ENCODE results near the gene CDHR3. TPM values are rescaled to one million over a fixed set of nuclear protein-coding genes. Genes with fewer than 3 reads are reported as not detected.

Gene CDHR3
- total and polyA plus RNA-seq, 9 of the 15 experiments (the other 6 are each of a cell fraction or from before 2014, with no cell fraction given) = 0.03 to 0.66 (median 0.24) TPM; not detected in 1

DNA sequence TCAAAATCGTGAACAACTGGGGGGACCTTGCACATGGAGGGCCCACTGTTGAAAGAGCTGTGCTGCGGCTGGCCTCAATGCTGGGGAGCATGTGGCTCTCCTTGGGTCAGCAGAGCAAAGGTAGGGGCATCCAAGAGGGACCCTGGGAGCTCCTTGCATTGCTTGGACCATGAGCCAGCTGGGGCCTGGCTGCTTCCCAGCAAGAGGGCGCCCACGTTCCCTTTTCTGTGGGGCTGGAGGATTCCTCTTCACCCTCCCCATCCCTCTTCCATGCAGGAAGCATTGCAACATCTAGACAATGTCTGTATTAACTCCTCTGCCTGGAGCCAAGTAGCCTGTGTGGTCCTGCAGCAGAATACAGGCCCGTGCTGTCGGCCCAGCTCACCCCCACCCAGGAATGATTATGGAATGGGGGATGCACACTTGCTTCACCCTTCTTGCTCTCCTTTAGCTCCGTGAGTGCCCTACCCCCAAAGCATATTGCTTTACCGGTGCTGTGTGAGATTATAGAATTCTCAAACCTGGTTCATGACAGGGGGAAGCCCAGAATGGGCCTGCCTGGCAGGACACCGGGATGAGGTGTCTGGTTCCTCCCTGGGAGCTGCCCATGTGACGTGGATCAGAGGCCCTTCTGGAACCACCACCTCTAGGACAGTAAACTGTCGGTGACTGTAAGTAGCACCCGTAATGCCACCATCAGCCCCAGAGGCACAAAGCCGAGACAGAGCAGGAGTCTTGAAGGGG is 87.1 kb downstream of the CDHR3 start (continued):
- TF ChIP-seq TSC22D4 (tag; IDR thresholded peaks at IDR 0.05) (no peak), ZNF311 (CRISPR knock-in tag; IDR thresholded peaks at IDR 0.05) (no peak), DNMT1 (IDR thresholded peaks at IDR 0.05) (no peak), C11orf30 (IDR thresholded peaks at IDR 0.05; ENCODE audit: low read depth) (no peak), RFX5 (IDR thresholded peaks at IDR 0.05; ENCODE audit: low read depth, low read length) (no peak), KDM4B (IDR thresholded peaks at IDR 0.05; ENCODE audit: borderline replicate concordance in 2 of 2, low read depth in 1 of 2) (no peak), EP300 (IDR thresholded peaks at IDR 0.05; ENCODE audit: low read length) (no peak)
- TF ChIP-seq, protein P1, sequence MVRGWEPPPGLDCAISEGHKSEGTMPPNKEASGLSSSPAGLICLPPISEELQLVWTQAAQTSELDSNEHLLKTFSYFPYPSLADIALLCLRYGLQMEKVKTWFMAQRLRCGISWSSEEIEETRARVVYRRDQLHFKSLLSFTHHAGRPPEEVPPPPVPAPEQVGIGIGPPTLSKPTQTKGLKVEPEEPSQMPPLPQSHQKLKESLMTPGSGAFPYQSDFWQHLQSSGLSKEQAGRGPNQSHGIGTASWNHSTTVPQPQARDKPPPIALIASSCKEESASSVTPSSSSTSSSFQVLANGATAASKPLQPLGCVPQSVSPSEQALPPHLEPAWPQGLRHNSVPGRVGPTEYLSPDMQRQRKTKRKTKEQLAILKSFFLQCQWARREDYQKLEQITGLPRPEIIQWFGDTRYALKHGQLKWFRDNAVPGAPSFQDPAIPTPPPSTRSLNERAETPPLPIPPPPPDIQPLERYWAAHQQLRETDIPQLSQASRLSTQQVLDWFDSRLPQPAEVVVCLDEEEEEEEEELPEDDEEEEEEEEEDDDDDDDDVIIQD (CRISPR knock-in tag; IDR thresholded peaks at IDR 0.05) = no peak
- TF ChIP-seq, protein P2, sequence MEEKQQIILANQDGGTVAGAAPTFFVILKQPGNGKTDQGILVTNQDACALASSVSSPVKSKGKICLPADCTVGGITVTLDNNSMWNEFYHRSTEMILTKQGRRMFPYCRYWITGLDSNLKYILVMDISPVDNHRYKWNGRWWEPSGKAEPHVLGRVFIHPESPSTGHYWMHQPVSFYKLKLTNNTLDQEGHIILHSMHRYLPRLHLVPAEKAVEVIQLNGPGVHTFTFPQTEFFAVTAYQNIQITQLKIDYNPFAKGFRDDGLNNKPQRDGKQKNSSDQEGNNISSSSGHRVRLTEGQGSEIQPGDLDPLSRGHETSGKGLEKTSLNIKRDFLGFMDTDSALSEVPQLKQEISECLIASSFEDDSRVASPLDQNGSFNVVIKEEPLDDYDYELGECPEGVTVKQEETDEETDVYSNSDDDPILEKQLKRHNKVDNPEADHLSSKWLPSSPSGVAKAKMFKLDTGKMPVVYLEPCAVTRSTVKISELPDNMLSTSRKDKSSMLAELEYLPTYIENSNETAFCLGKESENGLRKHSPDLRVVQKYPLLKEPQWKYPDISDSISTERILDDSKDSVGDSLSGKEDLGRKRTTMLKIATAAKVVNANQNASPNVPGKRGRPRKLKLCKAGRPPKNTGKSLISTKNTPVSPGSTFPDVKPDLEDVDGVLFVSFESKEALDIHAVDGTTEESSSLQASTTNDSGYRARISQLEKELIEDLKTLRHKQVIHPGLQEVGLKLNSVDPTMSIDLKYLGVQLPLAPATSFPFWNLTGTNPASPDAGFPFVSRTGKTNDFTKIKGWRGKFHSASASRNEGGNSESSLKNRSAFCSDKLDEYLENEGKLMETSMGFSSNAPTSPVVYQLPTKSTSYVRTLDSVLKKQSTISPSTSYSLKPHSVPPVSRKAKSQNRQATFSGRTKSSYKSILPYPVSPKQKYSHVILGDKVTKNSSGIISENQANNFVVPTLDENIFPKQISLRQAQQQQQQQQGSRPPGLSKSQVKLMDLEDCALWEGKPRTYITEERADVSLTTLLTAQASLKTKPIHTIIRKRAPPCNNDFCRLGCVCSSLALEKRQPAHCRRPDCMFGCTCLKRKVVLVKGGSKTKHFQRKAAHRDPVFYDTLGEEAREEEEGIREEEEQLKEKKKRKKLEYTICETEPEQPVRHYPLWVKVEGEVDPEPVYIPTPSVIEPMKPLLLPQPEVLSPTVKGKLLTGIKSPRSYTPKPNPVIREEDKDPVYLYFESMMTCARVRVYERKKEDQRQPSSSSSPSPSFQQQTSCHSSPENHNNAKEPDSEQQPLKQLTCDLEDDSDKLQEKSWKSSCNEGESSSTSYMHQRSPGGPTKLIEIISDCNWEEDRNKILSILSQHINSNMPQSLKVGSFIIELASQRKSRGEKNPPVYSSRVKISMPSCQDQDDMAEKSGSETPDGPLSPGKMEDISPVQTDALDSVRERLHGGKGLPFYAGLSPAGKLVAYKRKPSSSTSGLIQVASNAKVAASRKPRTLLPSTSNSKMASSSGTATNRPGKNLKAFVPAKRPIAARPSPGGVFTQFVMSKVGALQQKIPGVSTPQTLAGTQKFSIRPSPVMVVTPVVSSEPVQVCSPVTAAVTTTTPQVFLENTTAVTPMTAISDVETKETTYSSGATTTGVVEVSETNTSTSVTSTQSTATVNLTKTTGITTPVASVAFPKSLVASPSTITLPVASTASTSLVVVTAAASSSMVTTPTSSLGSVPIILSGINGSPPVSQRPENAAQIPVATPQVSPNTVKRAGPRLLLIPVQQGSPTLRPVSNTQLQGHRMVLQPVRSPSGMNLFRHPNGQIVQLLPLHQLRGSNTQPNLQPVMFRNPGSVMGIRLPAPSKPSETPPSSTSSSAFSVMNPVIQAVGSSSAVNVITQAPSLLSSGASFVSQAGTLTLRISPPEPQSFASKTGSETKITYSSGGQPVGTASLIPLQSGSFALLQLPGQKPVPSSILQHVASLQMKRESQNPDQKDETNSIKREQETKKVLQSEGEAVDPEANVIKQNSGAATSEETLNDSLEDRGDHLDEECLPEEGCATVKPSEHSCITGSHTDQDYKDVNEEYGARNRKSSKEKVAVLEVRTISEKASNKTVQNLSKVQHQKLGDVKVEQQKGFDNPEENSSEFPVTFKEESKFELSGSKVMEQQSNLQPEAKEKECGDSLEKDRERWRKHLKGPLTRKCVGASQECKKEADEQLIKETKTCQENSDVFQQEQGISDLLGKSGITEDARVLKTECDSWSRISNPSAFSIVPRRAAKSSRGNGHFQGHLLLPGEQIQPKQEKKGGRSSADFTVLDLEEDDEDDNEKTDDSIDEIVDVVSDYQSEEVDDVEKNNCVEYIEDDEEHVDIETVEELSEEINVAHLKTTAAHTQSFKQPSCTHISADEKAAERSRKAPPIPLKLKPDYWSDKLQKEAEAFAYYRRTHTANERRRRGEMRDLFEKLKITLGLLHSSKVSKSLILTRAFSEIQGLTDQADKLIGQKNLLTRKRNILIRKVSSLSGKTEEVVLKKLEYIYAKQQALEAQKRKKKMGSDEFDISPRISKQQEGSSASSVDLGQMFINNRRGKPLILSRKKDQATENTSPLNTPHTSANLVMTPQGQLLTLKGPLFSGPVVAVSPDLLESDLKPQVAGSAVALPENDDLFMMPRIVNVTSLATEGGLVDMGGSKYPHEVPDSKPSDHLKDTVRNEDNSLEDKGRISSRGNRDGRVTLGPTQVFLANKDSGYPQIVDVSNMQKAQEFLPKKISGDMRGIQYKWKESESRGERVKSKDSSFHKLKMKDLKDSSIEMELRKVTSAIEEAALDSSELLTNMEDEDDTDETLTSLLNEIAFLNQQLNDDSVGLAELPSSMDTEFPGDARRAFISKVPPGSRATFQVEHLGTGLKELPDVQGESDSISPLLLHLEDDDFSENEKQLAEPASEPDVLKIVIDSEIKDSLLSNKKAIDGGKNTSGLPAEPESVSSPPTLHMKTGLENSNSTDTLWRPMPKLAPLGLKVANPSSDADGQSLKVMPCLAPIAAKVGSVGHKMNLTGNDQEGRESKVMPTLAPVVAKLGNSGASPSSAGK (IDR thresholded peaks at IDR 0.05) = no peak
- TF ChIP-seq, protein P3, sequence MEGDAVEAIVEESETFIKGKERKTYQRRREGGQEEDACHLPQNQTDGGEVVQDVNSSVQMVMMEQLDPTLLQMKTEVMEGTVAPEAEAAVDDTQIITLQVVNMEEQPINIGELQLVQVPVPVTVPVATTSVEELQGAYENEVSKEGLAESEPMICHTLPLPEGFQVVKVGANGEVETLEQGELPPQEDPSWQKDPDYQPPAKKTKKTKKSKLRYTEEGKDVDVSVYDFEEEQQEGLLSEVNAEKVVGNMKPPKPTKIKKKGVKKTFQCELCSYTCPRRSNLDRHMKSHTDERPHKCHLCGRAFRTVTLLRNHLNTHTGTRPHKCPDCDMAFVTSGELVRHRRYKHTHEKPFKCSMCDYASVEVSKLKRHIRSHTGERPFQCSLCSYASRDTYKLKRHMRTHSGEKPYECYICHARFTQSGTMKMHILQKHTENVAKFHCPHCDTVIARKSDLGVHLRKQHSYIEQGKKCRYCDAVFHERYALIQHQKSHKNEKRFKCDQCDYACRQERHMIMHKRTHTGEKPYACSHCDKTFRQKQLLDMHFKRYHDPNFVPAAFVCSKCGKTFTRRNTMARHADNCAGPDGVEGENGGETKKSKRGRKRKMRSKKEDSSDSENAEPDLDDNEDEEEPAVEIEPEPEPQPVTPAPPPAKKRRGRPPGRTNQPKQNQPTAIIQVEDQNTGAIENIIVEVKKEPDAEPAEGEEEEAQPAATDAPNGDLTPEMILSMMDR (IDR thresholded peaks at IDR 0.05 in 2 of 3, conservative IDR thresholded peaks at IDR 0.05 in 1 of 3; ENCODE audit: insufficient read depth in 2 of 3, low read depth in 1 of 3, low read length in 3 of 3) = peak; percentile 37 to 60 (median 58)
- TF ChIP-seq, protein P4, sequence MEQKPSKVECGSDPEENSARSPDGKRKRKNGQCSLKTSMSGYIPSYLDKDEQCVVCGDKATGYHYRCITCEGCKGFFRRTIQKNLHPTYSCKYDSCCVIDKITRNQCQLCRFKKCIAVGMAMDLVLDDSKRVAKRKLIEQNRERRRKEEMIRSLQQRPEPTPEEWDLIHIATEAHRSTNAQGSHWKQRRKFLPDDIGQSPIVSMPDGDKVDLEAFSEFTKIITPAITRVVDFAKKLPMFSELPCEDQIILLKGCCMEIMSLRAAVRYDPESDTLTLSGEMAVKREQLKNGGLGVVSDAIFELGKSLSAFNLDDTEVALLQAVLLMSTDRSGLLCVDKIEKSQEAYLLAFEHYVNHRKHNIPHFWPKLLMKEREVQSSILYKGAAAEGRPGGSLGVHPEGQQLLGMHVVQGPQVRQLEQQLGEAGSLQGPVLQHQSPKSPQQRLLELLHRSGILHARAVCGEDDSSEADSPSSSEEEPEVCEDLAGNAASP (IDR thresholded peaks at IDR 0.05) = no peak

Data from K562 (cell line).